ENCODE measurements around the gene BLOC1S6.

DNA sequence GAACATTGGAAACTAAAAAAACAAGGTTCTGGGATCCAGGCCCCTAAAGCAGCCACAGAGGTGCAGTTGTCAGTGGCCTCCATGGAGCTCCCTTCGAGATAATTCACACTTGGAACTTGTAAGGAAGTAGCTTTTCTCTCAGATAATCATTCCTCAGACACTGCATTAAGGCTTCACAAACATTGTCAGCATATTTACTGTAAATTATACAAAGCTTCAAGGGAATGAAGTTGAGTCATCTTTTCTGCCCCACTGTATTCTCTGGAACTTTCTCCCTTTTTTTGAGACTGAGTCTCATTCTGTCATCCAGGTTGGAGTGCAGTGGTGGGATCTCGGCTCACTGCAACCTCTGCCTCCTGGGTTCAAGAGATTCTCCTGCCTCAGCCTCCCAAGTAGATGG, 7.1 kb downstream of the BLOC1S6 start:
- TF ChIP-seq, protein P1, sequence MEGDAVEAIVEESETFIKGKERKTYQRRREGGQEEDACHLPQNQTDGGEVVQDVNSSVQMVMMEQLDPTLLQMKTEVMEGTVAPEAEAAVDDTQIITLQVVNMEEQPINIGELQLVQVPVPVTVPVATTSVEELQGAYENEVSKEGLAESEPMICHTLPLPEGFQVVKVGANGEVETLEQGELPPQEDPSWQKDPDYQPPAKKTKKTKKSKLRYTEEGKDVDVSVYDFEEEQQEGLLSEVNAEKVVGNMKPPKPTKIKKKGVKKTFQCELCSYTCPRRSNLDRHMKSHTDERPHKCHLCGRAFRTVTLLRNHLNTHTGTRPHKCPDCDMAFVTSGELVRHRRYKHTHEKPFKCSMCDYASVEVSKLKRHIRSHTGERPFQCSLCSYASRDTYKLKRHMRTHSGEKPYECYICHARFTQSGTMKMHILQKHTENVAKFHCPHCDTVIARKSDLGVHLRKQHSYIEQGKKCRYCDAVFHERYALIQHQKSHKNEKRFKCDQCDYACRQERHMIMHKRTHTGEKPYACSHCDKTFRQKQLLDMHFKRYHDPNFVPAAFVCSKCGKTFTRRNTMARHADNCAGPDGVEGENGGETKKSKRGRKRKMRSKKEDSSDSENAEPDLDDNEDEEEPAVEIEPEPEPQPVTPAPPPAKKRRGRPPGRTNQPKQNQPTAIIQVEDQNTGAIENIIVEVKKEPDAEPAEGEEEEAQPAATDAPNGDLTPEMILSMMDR (IDR thresholded peaks at IDR 0.05; ENCODE audit: insufficient read depth, low read depth, low read length), result no peak
- no peak for TF ChIP-seq EZH2 (IDR thresholded peaks at IDR 0.05; ENCODE audit: insufficient read depth, low read length)
